ENCODE measurements around the gene RCAN1. TPM values are rescaled to one million over a fixed set of nuclear protein-coding genes. Genes with fewer than 3 reads are reported as not detected.

Gene RCAN1
- total RNA-seq, 2 experiments from 2014 or later: 6.8 to 8.9 TPM

- Histone ChIP-seq H3K4me2 (ENCODE audit: low read length) (no peak overlapping the region), H2AFZ (ENCODE audit: low read length) (no peak overlapping the region), H3K36me3 (ENCODE audit: insufficient read depth, low read length) (no peaks in the 10 kb centered on the region), H4K20me1 (ENCODE audit: insufficient read depth, low read length) (no peaks in the 10 kb centered on the region), H3K27ac (ENCODE audit: low read depth, low read length, poor library complexity, severe bottlenecking) (no peak overlapping the region), H3K9me3 (ENCODE audit: low read length) (no peaks in the 10 kb centered on the region), H3K79me2 (ENCODE audit: insufficient read depth, low read depth, low read length) (no peaks in the 10 kb centered on the region), H3K4me1 (ENCODE audit: insufficient read depth, low read length, poor library complexity, severe bottlenecking) (no peaks in the 10 kb centered on the region), H3K9me2 (ENCODE audit: insufficient read depth, low read length) (no peaks in the 10 kb centered on the region), H3K4me3 (ENCODE audit: low read depth, low read length, poor library complexity, severe bottlenecking) (no peak overlapping the region)
- ChIA-PET CTCF (ENCODE audit: unreplicated experiment) (no interaction called here), POLR2A (interaction anchor here (1.3 kb wide), 1 partner anchor 13 kb away, joined by 3 read pairs; no protein-coding TSS in a partner anchor)
- no TSS peak for BruUV-seq (replicated peaks)
- no peak for TF ChIP-seq EZH2phosphoT487 (IDR thresholded peaks at IDR 0.05; ENCODE audit: borderline replicate concordance, low read depth, low read length)
- TF ChIP-seq, protein P1, sequence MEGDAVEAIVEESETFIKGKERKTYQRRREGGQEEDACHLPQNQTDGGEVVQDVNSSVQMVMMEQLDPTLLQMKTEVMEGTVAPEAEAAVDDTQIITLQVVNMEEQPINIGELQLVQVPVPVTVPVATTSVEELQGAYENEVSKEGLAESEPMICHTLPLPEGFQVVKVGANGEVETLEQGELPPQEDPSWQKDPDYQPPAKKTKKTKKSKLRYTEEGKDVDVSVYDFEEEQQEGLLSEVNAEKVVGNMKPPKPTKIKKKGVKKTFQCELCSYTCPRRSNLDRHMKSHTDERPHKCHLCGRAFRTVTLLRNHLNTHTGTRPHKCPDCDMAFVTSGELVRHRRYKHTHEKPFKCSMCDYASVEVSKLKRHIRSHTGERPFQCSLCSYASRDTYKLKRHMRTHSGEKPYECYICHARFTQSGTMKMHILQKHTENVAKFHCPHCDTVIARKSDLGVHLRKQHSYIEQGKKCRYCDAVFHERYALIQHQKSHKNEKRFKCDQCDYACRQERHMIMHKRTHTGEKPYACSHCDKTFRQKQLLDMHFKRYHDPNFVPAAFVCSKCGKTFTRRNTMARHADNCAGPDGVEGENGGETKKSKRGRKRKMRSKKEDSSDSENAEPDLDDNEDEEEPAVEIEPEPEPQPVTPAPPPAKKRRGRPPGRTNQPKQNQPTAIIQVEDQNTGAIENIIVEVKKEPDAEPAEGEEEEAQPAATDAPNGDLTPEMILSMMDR (conservative IDR thresholded peaks at IDR 0.05; ENCODE audit: low read length): no peak
- intact Hi-C loops (cut with micrococcal nuclease; ENCODE audit: unreplicated experiment): loop anchor here (10.0 kb wide), 1 partner anchor 55 kb away; no protein-coding TSS in a partner anchor
- DNase-seq (ENCODE audit: low spot score): no peak
Measured at GRCh38 chr21:34649400-34649799, 34.5 kb upstream of the RCAN1 start.

- CTCF ChIA-PET (ENCODE audit: unreplicated experiment): no interaction called here
- TF ChIP-seq EZH2phosphoT487 (IDR thresholded peaks at IDR 0.05; ENCODE audit: borderline replicate concordance, low read depth, low read length): no peak
- TF ChIP-seq, protein P1 (conservative IDR thresholded peaks at IDR 0.05; ENCODE audit: low read length): no peak
- Histone ChIP-seq H3K27ac (ENCODE audit: low read depth, low read length, poor library complexity, severe bottlenecking) (no peak overlapping the region), H4K20me1 (ENCODE audit: insufficient read depth, low read length) (no peaks in the 10 kb centered on the region), H3K9me2 (ENCODE audit: insufficient read depth, low read length) (no peaks in the 10 kb centered on the region), H3K36me3 (ENCODE audit: insufficient read depth, low read length) (no peaks in the 10 kb centered on the region), H3K4me1 (ENCODE audit: insufficient read depth, low read length, poor library complexity, severe bottlenecking) (no peaks in the 10 kb centered on the region), H3K4me2 (ENCODE audit: low read length) (no peak overlapping the region), H3K4me3 (ENCODE audit: low read depth, low read length, poor library complexity, severe bottlenecking) (no peak overlapping the region), H3K9me3 (ENCODE audit: low read length) (no peaks in the 10 kb centered on the region), H2AFZ (ENCODE audit: low read length) (no peak overlapping the region), H3K79me2 (ENCODE audit: insufficient read depth, low read depth, low read length) (no peaks in the 10 kb centered on the region)
- BruUV-seq (replicated peaks): no TSS peak
- intact Hi-C loops (cut with micrococcal nuclease; ENCODE audit: unreplicated experiment): loop anchor here (10.0 kb wide), 1 partner anchor 56 kb away; no protein-coding TSS in a partner anchor
- POLR2A ChIA-PET: interaction anchor here (1.3 kb wide), 1 partner anchor 12 kb away, joined by 3 read pairs; no protein-coding TSS in a partner anchor
- DNase-seq (ENCODE audit: low spot score): no peak
Measured at GRCh38 chr21:34648739-34649297, 33.9 kb upstream of the RCAN1 start.

- no peaks in the 10 kb centered on the region for H3K36me3 ChIP-seq (ENCODE audit: insufficient read depth, low read length)
- no peak for DNase-seq (ENCODE audit: low spot score)
- no peak for TF ChIP-seq EZH2phosphoT487 (IDR thresholded peaks at IDR 0.05; ENCODE audit: borderline replicate concordance, low read depth, low read length)
- TF ChIP-seq, protein P1 (conservative IDR thresholded peaks at IDR 0.05; ENCODE audit: low read length): no peak
- no peak overlapping the region for H2AFZ ChIP-seq (ENCODE audit: low read length)
- CTCF ChIA-PET (ENCODE audit: unreplicated experiment): no interaction called here
- no peak overlapping the region for H3K27ac ChIP-seq (ENCODE audit: low read depth, low read length, poor library complexity, severe bottlenecking)
- H3K4me2 ChIP-seq (ENCODE audit: low read length): no peak overlapping the region
- H3K79me2 ChIP-seq (ENCODE audit: insufficient read depth, low read depth, low read length): no peaks in the 10 kb centered on the region
- H3K4me1 ChIP-seq (ENCODE audit: insufficient read depth, low read length, poor library complexity, severe bottlenecking): peaks cover 3% of the 10 kb centered on the region
- H3K4me3 ChIP-seq (ENCODE audit: low read depth, low read length, poor library complexity, severe bottlenecking): no peak overlapping the region
- no peaks in the 10 kb centered on the region for H4K20me1 ChIP-seq (ENCODE audit: insufficient read depth, low read length)
- no peaks in the 10 kb centered on the region for H3K9me3 ChIP-seq (ENCODE audit: low read length)
- BruUV-seq (replicated peaks): no TSS peak
- intact Hi-C loops (cut with micrococcal nuclease; ENCODE audit: unreplicated experiment): loop anchor here (10.0 kb wide), 1 partner anchor 57 kb away; no protein-coding TSS in a partner anchor
- POLR2A ChIA-PET: no interaction called here
- H3K9me2 ChIP-seq (ENCODE audit: insufficient read depth, low read length): no peaks in the 10 kb centered on the region
Measured at GRCh38 chr21:34647555-34647954, 32.6 kb upstream of the RCAN1 start.

All from OCI-LY7 (cell line).